C4-2B (cell line): ENCODE measurements around the gene RAPSN.
A peak's percentile ranks its signal among the peaks of the same experiment; 100 is the strongest.

Experiments used
- H3K27ac ChIP-seq: fragments of 450-650 bp; 2 replicates; pipeline ENCODE4 v1.5.1; 2017
- CTCF ChIP-seq: fragments of 450-650 bp; conservative IDR thresholded peaks from 2 replicates; pipeline ENCODE4 v1.5.1; 2017; ENCODE audit warnings: mild to moderate bottlenecking
- ZFX ChIP-seq: fragments of 450-650 bp; IDR thresholded peaks from 2 replicates; pipeline ENCODE4 v1.6.1; 2017

Gene RAPSN

GRCh38 chr11:47435687-47436086, 13.2 kb downstream of the RAPSN start:
- H3K27ac ChIP-seq = no peak overlapping the region
- TF ChIP-seq ZFX (no peak), CTCF (no peak)

GRCh38 chr11:47434011-47434786, 14.7 kb downstream of the RAPSN start:
- TF ChIP-seq CTCF = no peak
- TF ChIP-seq ZFX = no peak
- no peak overlapping the region for H3K27ac ChIP-seq

GRCh38 chr11:47433157-47433556, 15.8 kb downstream of the RAPSN start:
- TF ChIP-seq CTCF = no peak
- TF ChIP-seq ZFX = no peak
- no peak overlapping the region for H3K27ac ChIP-seq

- TF ChIP-seq ZFX (no peak), CTCF (no peak)
- H3K27ac ChIP-seq = no peak overlapping the region
Observed at GRCh38 chr11:47431356-47432083, 17.4 kb downstream of the RAPSN start.

- no peak overlapping the region for H3K27ac ChIP-seq
- no peak for TF ChIP-seq ZFX
- TF ChIP-seq CTCF = no peak
Observed at GRCh38 chr11:47430524-47430923, 18.4 kb downstream of the RAPSN start.

- TF ChIP-seq CTCF (no peak), ZFX (0 out of 2 replicates have a peak, but pooled peaks have one; percentile 8)
- H3K27ac ChIP-seq = peak within 1 kb of the TSS; percentile 91
Observed at GRCh38 chr11:47426062-47426956, 22.6 kb downstream of the RAPSN start, which contains the start of gene PSMC3. PSMC3 (minus strand) TSS chr11:47426439; CDS start chr11:47426279, 160 bp downstream.
